T-helper 1 cell treated with Interleukin-12 subunit alpha and Interleukin-12 subunit beta and Interleukin-4 antibody, amounts not matched to agents 30 ng/mL and 1 ng/mL, for 36 hours (primary cell): ENCODE data around the gene CNGB1. TPM values are rescaled to one million over a fixed set of nuclear protein-coding genes. Genes with fewer than 3 reads are reported as not detected.

Experiments used
- intact Hi-C: fragments of 100-400 bp; cut with micrococcal nuclease; formaldehyde crosslinking; loops from one replicate; pipeline ENCODE4 v1.15.1; 2024
- total RNA-seq: library from RNA; stranded (reverse); gene quantifications from 2 replicates; pipeline ENCODE4 v1.2.3, GENCODE V29; 2022

Gene CNGB1
- not detected in 2 replicates for total RNA-seq

- intact Hi-C loops: no loop called here
Observed at GRCh38 chr16:57970970-57971369, at the start of gene CNGB1. CNGB1 (minus strand) TSS chr16:57971128; CDS start chr16:57967286, 3,842 bp downstream.

- intact Hi-C loops: loop anchor here (1.0 to 5.0 kb wide), 5 partner anchors 102 to 286 kb away; partner anchors contain the start of gene CSNK2A2
Observed at GRCh38 chr16:58019866-58020538, 49.1 kb upstream of the CNGB1 start.

- intact Hi-C loops: no loop called here
Observed at GRCh38 chr16:58018803-58019202, 47.9 kb upstream of the CNGB1 start.

GRCh38 chr16:58016840-58017446, 46.0 kb upstream of the CNGB1 start:
- intact Hi-C loops: no loop called here

GRCh38 chr16:58013201-58013956, 42.5 kb upstream of the CNGB1 start:
- intact Hi-C loops: no loop called here

GRCh38 chr16:58012481-58012880, 41.6 kb upstream of the CNGB1 start:
- intact Hi-C loops: no loop called here

- intact Hi-C loops: no loop called here
Observed at GRCh38 chr16:58011652-58012051, 40.7 kb upstream of the CNGB1 start.

- intact Hi-C loops: no loop called here
Observed at GRCh38 chr16:58010886-58011285, 40.0 kb upstream of the CNGB1 start.

- intact Hi-C loops: no loop called here
Observed at GRCh38 chr16:58009856-58010416, 39.0 kb upstream of the CNGB1 start.

- intact Hi-C loops: loop anchor here (1.0 to 5.0 kb wide), 3 partner anchors 105 to 412 kb away; no protein-coding TSS in a partner anchor
Observed at GRCh38 chr16:58004736-58005135, 33.8 kb upstream of the CNGB1 start.

- intact Hi-C loops: loop anchor here (5.0 kb wide), 1 partner anchor 411 kb away; no protein-coding TSS in a partner anchor
Observed at GRCh38 chr16:58002936-58003335, 32.0 kb upstream of the CNGB1 start.

GRCh38 chr16:58002416-58002800, 31.5 kb upstream of the CNGB1 start:
- intact Hi-C loops: loop anchor here (5.0 kb wide), 1 partner anchor 410 kb away; no protein-coding TSS in a partner anchor

- intact Hi-C loops: loop anchor here (1.0 to 5.0 kb wide), 13 partner anchors 17 to 702 kb away; partner anchors contain the start of genes CCDC102A, CFAP20, CSNK2A2 and GINS3
Observed at GRCh38 chr16:58001781-58002415, 31.0 kb upstream of the CNGB1 start.

GRCh38 chr16:58000706-58001676, 30.1 kb upstream of the CNGB1 start, which contains the start of gene USB1:
USB1 (plus strand) TSS chr16:58001407; CDS start chr16:58001484, 77 bp downstream.
- intact Hi-C loops: loop anchor here (1.0 to 5.0 kb wide), 15 partner anchors 16 to 701 kb away; partner anchors contain the start of genes CCDC102A, CFAP20, CSNK2A2 and GINS3

- intact Hi-C loops: loop anchor here (1.0 to 5.0 kb wide), 9 partner anchors 199 to 463 kb away; partner anchors contain the start of genes CCDC102A and GINS3
Observed at GRCh38 chr16:57999971-58000705, 29.2 kb upstream of the CNGB1 start, which contains the start of gene ZNF319. ZNF319 (minus strand) TSS chr16:58000672; CDS start chr16:57998265, 2,407 bp downstream.

GRCh38 chr16:57999366-57999970, 28.5 kb upstream of the CNGB1 start:
- intact Hi-C loops: loop anchor here (2.0 kb wide), 2 partner anchors 199 to 351 kb away; no protein-coding TSS in a partner anchor

GRCh38 chr16:57998992-57999365, 28.1 kb upstream of the CNGB1 start:
- intact Hi-C loops: loop anchor here (1.0 to 2.0 kb wide), 4 partner anchors 189 to 813 kb away; partner anchors contain the start of genes PSME3IP1 and RSPRY1

- intact Hi-C loops: loop anchor here (1.0 to 2.0 kb wide), 4 partner anchors 188 to 812 kb away; partner anchors contain the start of genes PSME3IP1 and RSPRY1
Observed at GRCh38 chr16:57998486-57998885, 27.6 kb upstream of the CNGB1 start.
